ENCODE data around the gene LAMTOR4.
"Not testable (repeated sequence)": the region's sequence is repeated elsewhere in the genome, so short reads cannot be mapped to it uniquely, and the experiment has no call there.

Gene LAMTOR4

GRCh38 chr7:100173806-100174495, 25.2 kb downstream of the LAMTOR4 start:
- no peak for DNase-seq

GRCh38 chr7:100174582-100174981, 25.9 kb downstream of the LAMTOR4 start:
- DNase-seq, result no peak

- DNase-seq, result no peak
These were observed 26.7 kb downstream of the LAMTOR4 start for GRCh38 chr7:100175296-100175935.

- no peak for DNase-seq
These were observed 27.7 kb downstream of the LAMTOR4 start for GRCh38 chr7:100176096-100177044.

GRCh38 chr7:100177045-100178001, 28.6 kb downstream of the LAMTOR4 start, which contains the start of the genes GPC2 and STAG3:
TSS of gene GPC2 (minus strand) at chr7:100177381. CDS start at chr7:100177199, 182 bp downstream.
TSS of gene STAG3 (plus strand) at chr7:100177918. CDS start at chr7:100180557, 2,639 bp downstream.
- peak; percentile 98 to 99 for DNase-seq

GRCh38 chr7:100180084-100180483, 31.4 kb downstream of the LAMTOR4 start:
- DNase-seq, result not testable (repeated sequence)

GRCh38 chr7:100182616-100183015, 33.9 kb downstream of the LAMTOR4 start:
- not testable (repeated sequence) for DNase-seq

- not testable (repeated sequence) for DNase-seq
These were observed 34.4 kb downstream of the LAMTOR4 start for GRCh38 chr7:100183090-100183489.

- no peak for DNase-seq
These were observed 37.0 kb downstream of the LAMTOR4 start for GRCh38 chr7:100185726-100186125.

- no peak for DNase-seq
These were observed 40.3 kb downstream of the LAMTOR4 start for GRCh38 chr7:100189061-100189460.

- no peak for DNase-seq
These were observed 41.5 kb downstream of the LAMTOR4 start for GRCh38 chr7:100190048-100190711.

- no peak for DNase-seq
These were observed 43.1 kb downstream of the LAMTOR4 start for GRCh38 chr7:100191775-100192174.

- DNase-seq, result not testable (repeated sequence)
These were observed 43.7 kb downstream of the LAMTOR4 start for GRCh38 chr7:100192281-100192862.

- no peak for DNase-seq
These were observed 44.3 kb downstream of the LAMTOR4 start for GRCh38 chr7:100192969-100193368.

GRCh38 chr7:100195222-100195621, 46.5 kb downstream of the LAMTOR4 start:
- no peak for DNase-seq

GRCh38 chr7:100195901-100196322, 47.2 kb downstream of the LAMTOR4 start:
- not testable (repeated sequence) for DNase-seq

- no peak for DNase-seq
These were observed 49.5 kb downstream of the LAMTOR4 start for GRCh38 chr7:100198266-100198665.

- DNase-seq, result no peak
These were observed 52.0 kb downstream of the LAMTOR4 start for GRCh38 chr7:100200693-100201092.

All from stimulated activated CD4-positive, alpha-beta T cell treated with anti-CD3 and anti-CD28 coated beads, Interleukin-2, amount 100 ng/mL, for 24 hours (primary cell).